HEK293 (cell line): Measurements from ENCODE around the gene UPB1.
A peak's percentile ranks its signal among the peaks of the same experiment; 100 is the strongest.

Source experiments
- CTCF ChIA-PET: fragments of 350-600 bp; formaldehyde crosslinking; extraction: SDS; loops from one replicate; lab custom pipeline; 2021; ENCODE audit warnings: antibody characterized with exemption; lab: Yijun Ruan, JAX
- POLR2A ChIA-PET: fragments of 300-600 bp; formaldehyde crosslinking; extraction: SDS; loops from one replicate; lab custom pipeline; 2020; ENCODE audit warnings: antibody characterized with exemption, inconsistent platforms; lab: Yijun Ruan, JAX
- H3K27ac ChIP-seq: fragments of 200-500 bp; sonication (Bioruptor generic); 2 replicates; pipeline ENCODE4 v1.5.1; 2014; ENCODE audit warnings: low read depth, low read length, control low read depth, inconsistent platforms; ENCODE audit errors: extremely low read depth
- H3K36me3 ChIP-seq, 2 experiments: fragments of 200-500 bp in 1 of 2; sonication (Bioruptor generic) in 1 of 2; 1 replicate in 1 of 2; 2 replicates in 1 of 2; pipeline ENCODE4 v1.5.1; 2014 to 2017; ENCODE audit warnings: inconsistent platforms in 2 of 2, low read length in 2 of 2; ENCODE audit not compliant: control insufficient read depth in 2 of 2, insufficient read depth in 1 of 2
- H3K4me1 ChIP-seq: fragments of 200-500 bp; sonication (Bioruptor generic); 2 replicates; pipeline ENCODE4 v1.5.1; 2014; ENCODE audit warnings: mild to moderate bottlenecking, low read length, inconsistent platforms; ENCODE audit not compliant: control insufficient read depth, insufficient read depth
- H3K4me3 ChIP-seq: 2 replicates; pipeline ENCODE4 v1.5.1; 2011; ENCODE audit warnings: low read depth, mild to moderate bottlenecking, control low read depth, low read length, moderate library complexity
- H3K9me3 ChIP-seq: fragments of 200-500 bp; sonication (Bioruptor generic); 2 replicates; pipeline ENCODE4 v1.5.1; 2014; ENCODE audit warnings: low read depth, low read length, inconsistent platforms; ENCODE audit not compliant: control insufficient read depth, insufficient read depth
- EGR2 ChIP-seq: fragments of 450-650 bp; formaldehyde crosslinking; IDR thresholded peaks from 2 replicates; pipeline ENCODE4 v1.5.1; 2016; ENCODE audit warnings: low read depth, missing biosample characterization, missing genetic modification characterization
- FEZF1 ChIP-seq: fragments of 450-650 bp; formaldehyde crosslinking; IDR thresholded peaks from 2 replicates; pipeline ENCODE4 v1.5.1; 2016; ENCODE audit warnings: missing biosample characterization, missing genetic modification characterization
- GLI2 ChIP-seq: fragments of 450-650 bp; formaldehyde crosslinking; IDR thresholded peaks from 2 replicates; pipeline ENCODE4; 2017; ENCODE audit warnings: missing biosample characterization, missing genetic modification characterization, low read depth, borderline replicate concordance
- INSM2 ChIP-seq: fragments of 450-650 bp; formaldehyde crosslinking; IDR thresholded peaks from 2 replicates; pipeline ENCODE4 v1.5.1; 2016; ENCODE audit warnings: missing biosample characterization, missing genetic modification characterization
- KLF9 ChIP-seq: fragments of 450-650 bp; formaldehyde crosslinking; IDR thresholded peaks from 2 replicates; pipeline ENCODE4 v1.5.1; 2016; ENCODE audit warnings: missing biosample characterization, missing genetic modification characterization, low read depth
- PATZ1 ChIP-seq: fragments of 450-650 bp; formaldehyde crosslinking; IDR thresholded peaks from 2 replicates; pipeline ENCODE4 v1.5.1; 2016; ENCODE audit warnings: missing biosample characterization, missing genetic modification characterization
- REPIN1 ChIP-seq: fragments of 450-650 bp; formaldehyde crosslinking; IDR thresholded peaks from 2 replicates; pipeline ENCODE4 v1.5.1; 2017; ENCODE audit warnings: missing biosample characterization, missing genetic modification characterization, low read depth
- SP2 ChIP-seq: fragments of 450-650 bp; formaldehyde crosslinking; IDR thresholded peaks from 2 replicates; pipeline ENCODE4 v1.5.1; 2016; ENCODE audit warnings: missing biosample characterization, missing genetic modification characterization
- ZFHX2 ChIP-seq: fragments of 450-650 bp; formaldehyde crosslinking; conservative IDR thresholded peaks from 2 replicates; pipeline ENCODE4 v1.5.1; 2016; ENCODE audit warnings: missing biosample characterization, missing genetic modification characterization
- ZNF114 ChIP-seq: fragments of 450-650 bp; formaldehyde crosslinking; IDR thresholded peaks from 2 replicates; pipeline ENCODE4 v1.5.0; 2017; ENCODE audit warnings: missing biosample characterization, missing genetic modification characterization
- ZNF138 ChIP-seq: fragments of 450-650 bp; formaldehyde crosslinking; IDR thresholded peaks from 2 replicates; pipeline ENCODE4 v1.5.1; 2016; ENCODE audit warnings: missing biosample characterization, missing genetic modification characterization, borderline replicate concordance
- ZNF169 ChIP-seq: fragments of 450-650 bp; formaldehyde crosslinking; IDR thresholded peaks from 2 replicates; pipeline ENCODE4 v1.5.1; 2016; ENCODE audit warnings: missing biosample characterization, missing genetic modification characterization
- ZNF202 ChIP-seq: fragments of 450-650 bp; formaldehyde crosslinking; IDR thresholded peaks from 2 replicates; pipeline ENCODE4 v1.5.1; 2016; ENCODE audit warnings: missing biosample characterization, missing genetic modification characterization, borderline replicate concordance
- ZNF302 ChIP-seq: fragments of 450-650 bp; formaldehyde crosslinking; IDR thresholded peaks from 2 replicates; pipeline ENCODE4 v1.5.1; 2016; ENCODE audit warnings: missing biosample characterization, missing genetic modification characterization, low read depth
- ZNF404 ChIP-seq: fragments of 450-650 bp; formaldehyde crosslinking; IDR thresholded peaks from 2 replicates; pipeline ENCODE4 v1.5.1; 2017; ENCODE audit warnings: missing biosample characterization, missing genetic modification characterization
- ZNF548 ChIP-seq: fragments of 450-650 bp; formaldehyde crosslinking; IDR thresholded peaks from 2 replicates; pipeline ENCODE4 v1.5.1; 2016; ENCODE audit warnings: missing biosample characterization, missing genetic modification characterization
- ZNF610 ChIP-seq: fragments of 450-650 bp; formaldehyde crosslinking; IDR thresholded peaks from 2 replicates; pipeline ENCODE4 v1.5.1; 2016; ENCODE audit warnings: missing biosample characterization, missing genetic modification characterization, borderline replicate concordance
- ZNF664 ChIP-seq: fragments of 450-650 bp; formaldehyde crosslinking; IDR thresholded peaks from 2 replicates; pipeline ENCODE4 v1.5.1; 2016; ENCODE audit warnings: missing biosample characterization, missing genetic modification characterization
- ZNF747 ChIP-seq: fragments of 450-650 bp; formaldehyde crosslinking; IDR thresholded peaks from 2 replicates; pipeline ENCODE4 v1.5.1; 2016; ENCODE audit warnings: missing biosample characterization, missing genetic modification characterization
- TF ChIP-seq, protein P1 (sequence below): fragments of 450-650 bp; formaldehyde crosslinking; IDR thresholded peaks from 2 replicates; pipeline ENCODE4 v1.5.1; 2016; ENCODE audit warnings: missing biosample characterization, missing genetic modification characterization
- TF ChIP-seq, protein P2 (sequence below): fragments of 450-650 bp; formaldehyde crosslinking; IDR thresholded peaks from 2 replicates; pipeline ENCODE4 v1.5.1; 2016; ENCODE audit warnings: missing biosample characterization, missing genetic modification characterization
- TF ChIP-seq, protein P3 (sequence below): fragments of 450-650 bp; formaldehyde crosslinking; IDR thresholded peaks from 2 replicates; pipeline ENCODE4 v1.5.1; 2016; ENCODE audit warnings: missing biosample characterization, missing genetic modification characterization

The UPB1 gene

DNA sequence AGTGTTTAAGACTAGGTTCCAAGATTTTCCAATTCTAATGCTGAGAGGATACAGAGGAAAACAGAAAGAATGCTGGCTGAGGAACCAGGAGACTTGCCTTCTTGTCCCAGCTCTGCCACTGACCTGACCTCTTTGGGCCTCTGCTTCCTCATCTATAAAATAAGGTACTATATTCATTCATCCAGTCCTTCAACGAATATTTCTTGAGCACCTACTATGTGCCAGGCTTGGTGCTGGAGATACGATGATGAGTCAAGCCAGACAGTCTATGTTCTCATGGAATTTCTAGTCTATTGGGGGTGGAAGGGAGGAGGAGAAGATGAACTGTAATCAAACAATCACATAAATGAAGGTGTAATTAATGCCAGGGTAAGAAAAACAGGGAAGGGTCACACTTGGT is 27.8 kb upstream of the UPB1 start:
- POLR2A ChIA-PET, result interaction anchor here (0.8 to 1.1 kb wide), 2 partner anchors 34 to 35 kb away, joined by 3 read pairs; no protein-coding TSS in a partner anchor
- Histone ChIP-seq H3K27ac (no peak overlapping the region), H3K4me1 (peaks cover 6% of the 10 kb centered on the region), H3K36me3 (no peaks in the 10 kb centered on the region), H3K9me3 (no peaks in the 10 kb centered on the region), H3K4me3 (no peak overlapping the region)
- CTCF ChIA-PET, result no interaction called here
- 0 out of 2 replicates have a peak, but pooled peaks have one; percentile 36 for TF ChIP-seq ZNF664 (tag by site-specific recombination)
- no peak for TF ChIP-seq ZNF610 (tag by site-specific recombination)
- no peak for TF ChIP-seq ZNF114 (tag by site-specific recombination)

DNA sequence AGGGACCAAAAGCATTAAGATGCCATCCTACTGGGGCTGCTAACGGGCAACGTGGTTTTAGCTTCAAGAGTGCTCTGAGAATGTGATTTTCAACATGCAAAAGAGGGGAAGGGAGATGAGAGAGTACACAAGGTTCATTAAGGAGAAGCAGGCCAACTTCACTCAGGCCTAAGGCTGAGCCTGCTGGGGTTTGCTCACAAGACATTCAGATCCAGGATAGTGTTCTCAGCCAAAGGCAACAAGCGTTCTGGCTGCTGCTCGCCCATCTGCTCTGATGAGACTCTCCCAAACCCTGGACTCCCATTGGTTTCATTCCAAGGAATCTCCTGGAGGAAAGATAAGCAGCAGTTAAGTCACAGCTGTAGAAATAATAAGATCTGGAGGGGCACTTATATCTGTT is 23.6 kb upstream of the UPB1 start:
- Histone ChIP-seq H3K9me3 (no peaks in the 10 kb centered on the region), H3K36me3 (no peaks in the 10 kb centered on the region), H3K4me1 (peaks cover 3% of the 10 kb centered on the region), H3K27ac (no peak overlapping the region), H3K4me3 (no peak overlapping the region)
- CTCF ChIA-PET, result interaction anchor here (0.6 to 1.9 kb wide), 3 partner anchors 42 to 231 kb away, joined by 3 to 4 read pairs (median 4); no protein-coding TSS in a partner anchor
- POLR2A ChIA-PET, result no interaction called here
- TF ChIP-seq PATZ1 (tag by site-specific recombination), result no peak
- TF ChIP-seq, protein P1, sequence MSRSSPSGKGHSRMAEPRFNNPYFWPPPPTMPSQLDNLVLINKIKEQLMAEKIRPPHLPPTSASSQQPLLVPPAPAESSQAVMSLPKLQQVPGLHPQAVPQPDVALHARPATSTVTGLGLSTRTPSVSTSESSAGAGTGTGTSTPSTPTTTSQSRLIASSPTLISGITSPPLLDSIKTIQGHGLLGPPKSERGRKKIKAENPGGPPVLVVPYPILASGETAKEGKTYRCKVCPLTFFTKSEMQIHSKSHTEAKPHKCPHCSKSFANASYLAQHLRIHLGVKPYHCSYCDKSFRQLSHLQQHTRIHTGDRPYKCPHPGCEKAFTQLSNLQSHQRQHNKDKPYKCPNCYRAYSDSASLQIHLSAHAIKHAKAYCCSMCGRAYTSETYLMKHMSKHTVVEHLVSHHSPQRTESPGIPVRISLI (tag by site-specific recombination), result no peak
- TF ChIP-seq SP2 (tag by site-specific recombination), result no peak
- no peak for TF ChIP-seq GLI2
- no peak for TF ChIP-seq ZNF138 (tag by site-specific recombination)
- TF ChIP-seq KLF9, result no peak
- no peak for TF ChIP-seq EGR2
- no peak for TF ChIP-seq REPIN1
- TF ChIP-seq, protein P2, sequence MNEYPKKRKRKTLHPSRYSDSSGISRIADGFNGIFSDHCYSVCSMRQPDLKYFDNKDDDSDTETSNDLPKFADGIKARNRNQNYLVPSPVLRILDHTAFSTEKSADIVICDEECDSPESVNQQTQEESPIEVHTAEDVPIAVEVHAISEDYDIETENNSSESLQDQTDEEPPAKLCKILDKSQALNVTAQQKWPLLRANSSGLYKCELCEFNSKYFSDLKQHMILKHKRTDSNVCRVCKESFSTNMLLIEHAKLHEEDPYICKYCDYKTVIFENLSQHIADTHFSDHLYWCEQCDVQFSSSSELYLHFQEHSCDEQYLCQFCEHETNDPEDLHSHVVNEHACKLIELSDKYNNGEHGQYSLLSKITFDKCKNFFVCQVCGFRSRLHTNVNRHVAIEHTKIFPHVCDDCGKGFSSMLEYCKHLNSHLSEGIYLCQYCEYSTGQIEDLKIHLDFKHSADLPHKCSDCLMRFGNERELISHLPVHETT (tag by site-specific recombination), result no peak
- TF ChIP-seq, protein P3, sequence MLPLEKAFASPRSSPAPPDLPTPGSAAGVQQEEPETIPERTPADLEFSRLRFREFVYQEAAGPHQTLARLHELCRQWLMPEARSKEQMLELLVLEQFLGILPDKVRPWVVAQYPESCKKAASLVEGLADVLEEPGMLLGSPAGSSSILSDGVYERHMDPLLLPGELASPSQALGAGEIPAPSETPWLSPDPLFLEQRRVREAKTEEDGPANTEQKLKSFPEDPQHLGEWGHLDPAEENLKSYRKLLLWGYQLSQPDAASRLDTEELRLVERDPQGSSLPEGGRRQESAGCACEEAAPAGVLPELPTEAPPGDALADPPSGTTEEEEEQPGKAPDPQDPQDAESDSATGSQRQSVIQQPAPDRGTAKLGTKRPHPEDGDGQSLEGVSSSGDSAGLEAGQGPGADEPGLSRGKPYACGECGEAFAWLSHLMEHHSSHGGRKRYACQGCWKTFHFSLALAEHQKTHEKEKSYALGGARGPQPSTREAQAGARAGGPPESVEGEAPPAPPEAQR (tag by site-specific recombination), result no peak
- no peak for TF ChIP-seq INSM2
- no peak for TF ChIP-seq ZFHX2 (tag by site-specific recombination)
- TF ChIP-seq ZNF404 (tag by site-specific recombination), result no peak
- no peak for TF ChIP-seq ZNF747 (tag by site-specific recombination)
- TF ChIP-seq ZNF302 (tag by site-specific recombination), result no peak
- TF ChIP-seq ZNF202, result no peak
- no peak for TF ChIP-seq ZNF664 (tag by site-specific recombination)
- no peak for TF ChIP-seq FEZF1 (tag by site-specific recombination)
- no peak for TF ChIP-seq ZNF548 (tag by site-specific recombination)
- TF ChIP-seq ZNF169, result no peak
